HCEC 1CT (cell line): Measurements from ENCODE around the gene EFNB2.

Experiments
- DNase-seq: peaks from one replicate; pipeline ENCODE4 v3.0.0-alpha.2; 2017

The EFNB2 gene

DNA sequence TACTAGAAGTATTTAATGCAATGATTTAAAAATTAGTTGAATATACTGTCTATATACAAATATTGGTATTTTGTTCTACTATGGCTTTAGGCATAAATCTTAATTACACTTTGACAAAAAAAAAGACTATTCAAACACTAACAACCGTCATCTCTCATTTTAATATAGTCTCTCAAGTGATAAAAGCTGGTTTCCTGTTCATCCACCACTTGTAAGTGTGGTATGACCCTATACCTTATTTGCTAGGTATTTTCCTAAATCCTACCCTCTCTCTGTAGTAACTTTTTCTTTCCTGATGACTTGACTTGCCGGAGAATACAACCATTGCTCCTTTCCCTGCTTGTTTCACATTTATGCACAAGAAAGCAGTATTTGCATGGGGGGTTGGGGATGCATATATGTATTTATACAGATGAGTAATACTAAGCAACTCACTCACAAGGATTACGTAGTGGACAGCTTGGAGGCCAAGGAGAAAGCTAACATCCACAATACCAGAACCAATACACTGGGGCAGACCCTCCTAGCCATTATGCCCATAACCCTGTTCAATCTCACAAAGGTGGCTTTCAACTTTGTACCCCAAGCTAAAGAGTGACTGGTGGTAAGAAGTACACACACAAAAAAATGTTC is 12.7 kb upstream of the EFNB2 start:
- DNase-seq = peak; percentile 57

DNA sequence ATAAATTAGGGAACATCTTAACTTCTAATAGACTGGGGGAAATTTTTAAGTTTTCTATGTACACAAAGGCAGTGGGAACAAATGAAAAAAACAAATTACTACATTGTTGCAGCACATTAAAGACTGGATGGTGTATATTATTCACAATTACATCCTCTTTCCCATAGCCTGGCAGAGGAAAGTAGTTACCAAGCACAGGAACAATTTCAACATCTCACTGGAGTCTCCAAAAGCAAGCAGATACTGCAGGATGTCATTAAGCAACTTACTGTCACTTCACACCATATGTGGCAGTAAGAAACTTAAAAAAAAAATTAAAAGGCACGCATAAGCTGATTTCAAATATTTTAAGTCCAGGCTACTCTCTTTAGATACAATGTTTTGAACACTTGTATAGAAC is 6.4 kb upstream of the EFNB2 start:
- DNase-seq = no peak

DNA sequence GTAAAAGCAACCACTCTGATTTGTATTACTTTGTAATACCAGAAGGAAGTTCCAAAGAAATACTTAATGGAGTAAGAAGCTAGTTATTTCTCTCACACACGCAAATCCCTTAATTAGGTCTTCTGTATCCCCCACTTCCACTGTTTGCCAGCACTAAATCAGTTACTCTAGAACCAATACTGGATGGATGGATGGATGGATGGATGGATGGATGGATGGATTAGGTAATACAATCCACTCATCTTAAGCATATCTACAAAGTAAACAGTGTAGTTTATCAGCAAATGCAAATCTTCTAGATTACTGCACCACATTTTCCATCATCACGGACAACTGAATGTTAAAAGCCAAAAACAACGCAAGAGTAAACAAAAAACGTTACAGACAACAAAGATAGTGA is 5.2 kb upstream of the EFNB2 start:
- no peak for DNase-seq

DNA sequence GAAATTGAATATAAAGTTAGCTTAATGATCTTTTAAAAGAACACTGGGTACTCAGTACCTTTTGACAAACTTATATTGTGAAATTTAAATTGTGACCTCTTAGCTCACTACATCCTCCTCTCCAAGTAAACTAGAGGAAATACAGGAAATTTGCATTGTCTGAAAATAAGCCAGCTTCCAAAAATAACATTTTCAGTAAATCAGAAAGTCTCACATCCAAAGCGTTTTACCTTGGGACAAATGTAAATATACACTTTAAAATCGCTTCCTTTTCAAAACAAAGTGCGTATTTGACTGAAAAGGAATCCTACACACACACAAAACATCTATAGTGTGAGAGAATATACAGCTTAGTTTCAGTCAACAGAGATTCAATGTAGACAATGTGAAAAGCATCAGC is 2.1 kb upstream of the EFNB2 start:
- DNase-seq = no peak

DNA sequence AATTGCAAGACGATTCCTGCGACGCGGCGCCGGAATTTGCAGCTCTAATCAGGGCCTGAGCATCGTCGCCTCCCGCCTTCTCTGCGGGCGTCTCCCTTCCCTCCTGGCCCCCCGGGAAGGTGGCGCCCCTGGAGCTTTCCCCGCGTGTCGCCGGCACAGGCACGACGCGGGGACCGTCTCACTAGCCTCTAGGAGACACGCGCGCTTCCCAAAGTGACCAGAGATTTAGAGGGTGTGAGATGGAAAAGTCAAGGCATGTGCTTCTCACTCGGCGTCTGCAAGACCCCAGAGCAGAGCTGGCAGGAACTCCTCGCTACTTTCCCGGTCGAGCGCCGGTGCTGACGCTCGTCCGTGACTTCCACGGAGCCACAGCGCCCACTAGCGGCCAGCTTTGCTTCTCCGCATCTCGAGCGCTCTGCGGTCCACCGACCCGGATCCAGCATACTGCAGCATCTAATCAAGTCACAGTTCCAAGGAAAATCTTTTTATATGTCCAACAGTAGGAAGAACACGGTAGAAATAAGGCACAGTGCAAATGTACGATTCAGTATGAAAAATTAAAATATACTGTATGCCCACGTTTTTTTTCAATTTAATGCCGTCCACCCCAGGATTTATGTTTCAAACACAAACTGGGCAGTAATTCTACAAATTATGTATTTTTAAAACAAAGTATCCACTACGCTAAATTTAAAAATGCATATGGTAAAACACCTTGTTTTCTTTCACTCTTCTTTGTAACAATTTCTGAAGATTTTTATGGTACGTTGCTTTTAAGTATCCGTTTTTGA is 977 bp upstream of the EFNB2 start:
- DNase-seq = peak; percentile 60

DNA sequence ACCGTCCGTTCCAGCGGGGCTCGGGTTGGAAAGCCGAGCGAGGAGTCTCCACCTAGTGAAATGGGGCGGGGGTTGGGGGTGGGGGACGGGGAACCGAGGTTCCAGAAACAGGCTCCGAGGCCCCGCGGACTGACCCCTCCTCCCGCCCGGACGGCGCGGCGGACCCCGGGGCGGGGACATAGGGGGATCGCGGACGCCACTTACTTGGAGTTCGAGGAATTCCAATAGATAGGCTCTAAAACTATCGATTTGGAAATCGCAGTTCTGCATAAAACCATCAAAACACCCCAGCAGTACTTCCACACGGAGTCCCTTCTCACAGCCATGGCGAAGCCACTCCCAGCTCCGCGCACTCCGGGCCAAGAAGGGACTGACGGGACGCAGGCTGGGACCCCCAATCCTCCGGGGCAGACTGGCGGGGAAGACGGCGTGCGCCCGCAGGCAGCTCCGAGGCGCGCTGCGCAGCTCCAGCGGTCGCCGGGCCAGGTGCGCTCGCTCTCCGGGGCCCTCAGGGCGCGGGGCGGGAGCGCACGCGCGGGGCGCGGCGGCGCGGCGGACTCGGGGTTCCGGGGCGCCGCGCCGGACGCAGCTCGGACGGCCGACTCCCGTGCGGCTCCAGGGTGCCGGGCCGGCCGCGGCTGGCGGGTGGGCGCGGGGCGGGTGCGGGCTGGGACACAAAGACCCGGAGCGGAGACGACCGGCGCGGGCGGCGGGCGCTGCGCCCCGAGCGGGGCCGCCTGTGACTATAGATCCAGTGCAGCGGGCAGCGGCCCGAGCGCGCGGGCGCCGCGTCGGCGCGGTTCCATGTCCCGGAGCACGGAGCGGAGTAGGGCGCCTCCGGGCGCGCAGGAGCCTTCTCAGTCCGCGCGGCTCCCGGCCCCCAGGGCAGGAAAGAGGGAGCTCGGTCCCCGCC is 567 bp downstream of the EFNB2 start:
- DNase-seq = no peak

DNA sequence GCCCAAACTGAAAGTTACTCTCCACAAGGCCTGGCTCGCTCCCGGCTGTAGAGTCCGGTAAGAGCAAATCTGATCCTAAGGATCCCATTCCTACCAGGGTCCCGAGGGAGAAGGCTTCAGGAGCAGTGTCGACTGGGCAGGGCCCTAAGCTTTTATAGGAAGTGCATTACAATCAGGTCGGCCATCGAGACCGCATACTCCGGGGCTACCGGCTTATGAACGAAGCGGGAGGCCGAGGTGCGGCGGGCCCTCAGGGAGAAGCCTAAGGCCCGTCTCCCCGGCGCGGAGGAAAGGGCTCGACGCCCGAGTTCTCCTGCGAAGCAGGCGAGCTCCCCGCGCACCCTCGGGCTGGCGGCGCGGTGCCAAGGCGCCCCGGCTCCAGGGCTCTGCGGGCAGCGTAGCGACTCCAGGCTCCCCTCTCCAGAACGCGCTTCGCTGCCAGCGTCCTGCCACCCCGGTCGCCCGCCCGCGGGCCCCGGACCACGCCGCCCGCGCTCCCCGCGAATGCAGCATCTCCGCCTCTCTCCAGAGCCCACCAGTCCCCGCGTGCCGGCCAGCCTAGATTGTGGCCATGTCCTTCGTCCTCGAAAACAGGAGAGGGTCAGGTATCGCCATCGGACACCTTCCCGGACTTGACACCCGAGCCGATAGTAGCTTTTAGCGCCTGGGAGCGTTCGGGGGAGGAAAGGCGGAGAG is 1.4 kb downstream of the EFNB2 start:
- no peak for DNase-seq

DNA sequence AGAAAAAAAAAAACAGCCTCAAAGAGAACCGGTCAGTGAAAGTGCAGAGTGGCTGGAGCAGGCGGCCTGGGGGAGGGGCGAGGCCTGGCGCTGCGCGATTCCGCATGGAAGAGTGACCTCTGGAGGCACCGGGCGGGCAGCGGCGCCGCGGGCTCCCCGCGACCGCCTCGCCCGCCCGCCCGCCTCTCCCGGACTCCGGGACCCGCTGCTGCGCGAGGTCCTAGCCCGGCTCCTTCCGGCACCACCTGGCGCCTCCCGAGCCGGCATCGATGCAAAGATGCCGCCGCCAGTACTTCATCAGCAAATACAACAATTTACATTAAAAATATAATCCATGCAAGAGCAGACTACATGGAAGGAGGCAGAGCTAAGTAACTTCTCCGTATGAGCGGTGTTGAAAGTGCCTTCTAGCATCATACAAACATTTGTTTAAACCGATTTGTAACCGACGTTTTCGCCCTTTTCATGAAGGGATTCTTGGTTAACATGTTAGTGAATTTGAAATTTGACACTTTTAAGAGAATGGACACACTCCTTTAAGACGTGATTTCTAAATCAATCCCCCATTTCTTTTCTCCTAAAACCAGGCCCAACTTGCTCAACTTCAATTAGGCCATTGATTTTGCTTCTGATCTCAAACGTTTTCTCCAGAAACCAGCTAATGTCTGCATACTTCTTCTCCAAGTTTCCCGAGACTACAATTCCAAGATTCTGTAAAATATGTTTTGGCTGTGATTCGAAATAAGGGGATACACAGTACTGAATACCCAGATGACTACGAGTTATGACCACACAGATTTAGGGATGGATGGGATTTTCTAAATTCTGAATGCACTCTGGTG is 2.1 kb downstream of the EFNB2 start:
- DNase-seq = peak; percentile 72

DNA sequence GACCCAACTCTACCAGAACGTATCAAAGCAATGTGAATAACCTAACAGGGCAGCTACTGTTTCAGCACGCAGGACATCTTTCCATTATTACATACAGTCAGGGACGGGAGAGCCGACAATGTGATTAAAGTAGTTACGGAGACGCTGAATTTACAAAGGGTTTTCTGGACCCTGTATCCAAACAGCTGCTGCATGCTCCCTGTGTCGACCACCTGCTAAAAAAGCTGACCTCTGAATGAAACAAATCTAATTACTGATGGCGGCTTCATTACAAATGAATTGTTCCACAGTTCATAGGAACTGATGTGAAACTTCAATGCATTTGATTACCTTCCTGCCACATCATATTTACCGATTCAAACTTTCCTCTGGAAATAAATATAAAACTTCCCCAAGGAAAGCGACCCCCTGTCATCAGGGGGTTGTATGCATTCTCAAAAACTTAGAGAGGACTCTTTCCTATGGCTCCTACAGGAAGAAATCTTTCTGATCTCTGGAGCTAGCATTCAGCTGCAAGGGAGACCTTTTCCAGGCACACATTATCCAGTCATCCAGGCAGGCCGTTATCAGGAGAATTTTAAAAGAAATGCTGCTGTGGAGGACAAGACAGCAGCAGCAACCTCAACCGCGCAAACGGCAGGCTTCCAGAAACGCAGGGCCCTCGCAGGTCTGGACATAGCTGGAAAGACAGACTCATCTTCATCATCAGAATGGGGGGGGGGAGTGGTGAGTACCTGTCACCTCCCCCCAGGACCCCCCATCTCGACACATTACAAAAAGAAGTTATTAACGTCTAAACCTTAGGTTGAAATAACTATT is 3.1 kb downstream of the EFNB2 start:
- DNase-seq = no peak

DNA sequence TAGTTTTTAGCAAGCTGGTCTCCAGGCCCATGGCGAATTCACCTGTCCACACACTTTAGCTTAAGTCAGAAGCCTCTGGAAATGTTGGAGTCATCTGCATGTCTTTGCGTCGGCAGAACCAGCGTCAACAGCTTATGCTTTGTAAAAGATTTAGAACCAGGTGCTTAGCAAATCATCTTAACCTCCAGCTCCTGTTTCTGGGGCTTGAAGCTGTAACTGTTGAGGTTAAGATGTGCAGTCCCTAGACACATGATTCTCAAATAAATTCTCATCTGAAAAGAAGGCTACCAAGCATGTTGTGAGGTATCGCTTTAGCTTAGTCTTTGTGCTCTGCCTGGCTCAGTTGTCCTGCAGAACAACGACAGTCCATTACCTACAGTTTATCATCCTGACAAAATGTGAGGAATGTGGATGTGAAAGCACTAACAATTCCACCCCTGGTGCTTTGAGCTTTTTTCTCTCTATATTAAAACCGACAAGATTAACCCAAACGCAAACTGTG is 4.4 kb downstream of the EFNB2 start:
- no peak for DNase-seq

DNA sequence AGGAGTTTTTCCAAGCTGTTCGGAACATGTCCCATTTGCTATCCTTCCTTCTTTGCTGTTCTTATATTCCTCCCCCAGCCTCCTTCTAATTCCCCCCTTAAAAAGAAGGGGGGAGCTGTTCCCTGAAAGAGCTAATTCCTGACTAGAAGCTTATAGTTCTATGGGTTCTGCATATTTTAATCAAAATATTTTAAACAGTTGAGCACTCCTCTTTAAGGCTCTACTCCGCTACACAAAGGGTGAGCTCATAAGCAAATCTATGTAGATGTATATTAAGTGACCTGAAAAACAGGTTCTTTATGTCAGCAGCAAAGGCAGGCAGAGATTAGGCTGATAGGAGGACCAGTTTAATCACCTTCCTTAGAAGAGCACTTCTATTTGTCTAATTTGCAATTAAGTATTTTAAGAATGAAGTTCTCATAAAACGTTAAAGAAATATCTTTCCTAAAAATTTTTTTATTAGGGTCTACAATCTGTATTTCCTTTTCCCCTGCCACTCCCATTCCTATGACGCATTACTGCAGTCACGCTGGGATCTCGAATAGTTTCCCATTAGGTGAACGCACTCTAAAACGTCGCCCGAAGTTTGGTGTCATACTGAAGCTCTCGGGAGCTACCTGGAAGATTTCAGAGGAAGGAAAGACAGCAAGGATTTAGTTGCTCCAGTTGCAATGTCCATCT is 5.2 kb downstream of the EFNB2 start:
- DNase-seq = no peak

DNA sequence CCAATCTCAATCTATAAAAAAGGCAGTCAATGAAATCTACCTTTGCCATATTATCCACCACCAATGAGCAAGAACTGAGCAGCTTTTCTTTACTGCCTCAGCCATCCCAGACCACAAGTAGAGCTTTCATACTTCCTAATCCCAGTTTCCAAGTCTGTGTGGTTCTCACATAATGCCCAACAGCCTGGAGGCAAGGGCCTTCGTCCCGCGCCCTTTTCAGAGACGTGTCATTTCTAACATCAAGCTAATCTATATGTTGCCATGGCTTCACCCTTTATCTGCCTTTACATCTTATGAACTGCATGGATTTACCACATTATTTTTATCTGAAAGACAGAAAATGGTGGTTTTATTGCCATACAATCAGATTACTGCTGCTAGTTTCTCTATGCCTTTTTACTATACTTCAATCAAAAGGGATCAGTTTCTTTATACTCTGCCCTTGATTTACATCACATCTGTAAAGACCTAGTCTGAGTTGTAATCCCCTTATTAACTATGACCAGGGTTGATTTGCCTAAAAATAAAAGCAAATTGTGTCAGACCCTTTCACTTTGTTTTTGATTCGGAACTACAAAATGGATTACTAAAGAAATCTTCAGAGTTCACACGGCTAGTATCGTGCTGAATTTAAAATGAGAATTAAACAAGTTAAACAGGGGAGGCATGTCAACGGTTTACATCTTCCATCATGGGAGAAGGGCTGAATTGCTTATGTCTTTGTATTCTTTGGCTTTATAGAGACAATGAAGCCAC is 5.9 kb downstream of the EFNB2 start:
- DNase-seq = no peak

DNA sequence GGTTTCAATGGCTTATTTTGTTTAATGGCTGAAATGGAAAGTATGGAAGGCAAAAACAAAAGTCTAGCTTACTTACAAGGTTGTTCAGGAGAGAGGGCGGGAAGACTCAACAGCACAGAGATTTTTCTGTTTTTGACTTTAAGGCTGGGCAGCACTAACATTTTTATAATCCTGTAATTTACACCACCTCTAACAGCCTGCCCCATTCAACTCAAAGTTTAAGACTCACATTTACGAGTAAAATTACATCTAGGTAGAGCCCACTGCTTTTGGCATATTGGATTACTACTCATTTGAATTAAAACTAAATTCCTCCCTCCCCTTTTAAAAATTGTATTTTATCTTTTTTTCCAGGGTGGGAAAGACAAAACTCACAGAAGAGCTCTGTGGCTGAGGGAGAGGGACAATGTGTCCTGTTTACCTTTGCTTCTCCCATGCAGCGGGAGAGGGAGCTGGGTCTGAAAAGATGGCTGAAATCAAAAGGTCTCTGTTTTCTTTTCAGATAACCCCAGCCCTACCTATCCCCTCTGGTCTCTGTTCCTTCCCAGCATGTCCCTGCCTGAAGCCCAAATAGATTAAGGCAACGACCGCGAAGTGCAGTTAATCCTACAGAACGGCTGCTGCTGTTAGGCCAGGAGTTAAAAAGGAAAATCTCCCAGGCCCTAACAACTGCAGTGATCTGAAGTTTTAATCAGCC is 6.6 kb downstream of the EFNB2 start:
- DNase-seq = no peak

DNA sequence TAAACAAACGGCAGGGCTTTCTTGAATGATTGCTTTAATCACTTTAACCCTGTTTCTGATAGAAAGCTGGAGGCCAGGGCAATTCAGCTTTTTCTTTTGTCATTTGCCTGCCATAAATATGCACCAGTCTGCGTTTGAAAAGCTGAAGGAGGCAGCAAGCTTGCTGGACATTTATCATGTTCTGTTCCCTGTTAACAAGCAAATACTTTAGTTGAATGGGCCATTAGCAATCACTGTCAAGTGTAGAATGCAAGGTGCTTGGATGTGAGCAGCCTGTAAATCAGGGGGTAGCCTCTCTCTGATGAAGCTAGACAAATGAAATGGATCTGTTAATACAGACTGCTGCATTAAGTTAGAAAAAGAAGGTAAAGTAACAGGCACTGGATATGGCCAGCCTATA is 7.6 kb downstream of the EFNB2 start:
- DNase-seq = no peak

DNA sequence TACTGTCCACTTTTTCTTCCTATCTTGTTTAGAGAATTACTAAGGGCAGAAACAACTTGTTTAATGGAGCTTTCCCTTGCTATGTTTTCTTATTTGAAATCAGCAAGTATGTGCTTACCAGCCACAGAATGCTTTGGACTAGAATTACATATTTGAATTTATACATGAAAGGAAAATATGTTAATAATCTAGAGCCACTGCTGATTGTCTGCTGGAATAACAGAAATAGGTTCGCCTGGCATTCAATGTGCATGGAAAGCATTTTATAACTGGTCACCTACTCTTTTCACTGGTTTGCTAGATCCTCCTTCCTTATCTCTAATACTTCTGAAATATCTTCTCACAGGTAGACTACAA is 8.0 kb downstream of the EFNB2 start:
- no peak for DNase-seq

DNA sequence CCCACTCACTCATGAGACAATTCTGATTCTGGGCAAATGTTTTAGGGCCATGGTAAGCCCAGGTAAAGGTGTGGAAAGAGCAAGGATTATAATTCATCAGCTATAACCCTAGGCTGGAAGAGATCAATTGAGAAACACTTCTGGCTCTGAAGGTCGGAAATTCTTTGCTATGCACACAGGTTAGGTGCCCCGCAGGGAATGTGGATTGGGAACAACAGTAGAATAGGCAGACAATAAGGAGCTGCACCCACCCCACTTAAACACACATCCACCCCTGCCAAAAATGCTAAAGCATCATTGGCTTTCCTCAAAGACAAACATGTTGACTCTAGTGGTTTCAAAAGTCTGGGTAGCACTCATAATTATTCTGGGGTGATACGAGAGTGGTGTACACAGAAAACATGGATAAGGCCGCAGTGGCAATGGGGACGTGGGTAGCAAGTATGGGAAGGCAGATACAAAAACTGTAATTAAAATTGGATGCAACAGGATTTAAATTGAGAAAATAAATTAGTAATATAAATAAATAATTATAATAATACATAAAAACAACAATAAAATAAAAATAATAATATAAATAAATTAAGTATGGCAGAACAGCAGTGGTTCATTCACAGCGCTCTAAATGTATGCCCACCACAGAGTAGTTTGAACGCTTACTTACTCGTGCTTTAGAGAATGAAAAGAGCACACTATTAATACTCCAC is 8.6 kb downstream of the EFNB2 start:
- DNase-seq = no peak

DNA sequence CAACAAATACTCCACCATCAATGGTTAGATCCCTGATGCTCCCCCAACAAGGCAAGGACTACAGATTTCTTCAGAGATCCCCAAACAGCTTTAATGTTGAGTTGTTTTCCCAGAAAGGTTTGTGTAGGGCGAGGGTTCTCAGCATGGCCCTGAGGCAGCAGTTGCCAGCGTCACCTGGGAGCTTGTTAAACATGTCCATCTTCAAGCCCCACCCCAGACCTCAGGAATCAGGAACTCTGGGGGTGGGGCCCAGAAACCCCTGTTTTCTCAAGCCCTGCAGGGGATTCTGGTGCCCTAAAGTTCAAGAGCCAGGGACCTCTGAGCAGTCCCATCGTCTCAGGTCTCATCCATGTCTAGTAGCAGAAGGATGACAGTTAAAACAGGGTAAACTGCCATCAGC is 9.6 kb downstream of the EFNB2 start:
- no peak for DNase-seq

DNA sequence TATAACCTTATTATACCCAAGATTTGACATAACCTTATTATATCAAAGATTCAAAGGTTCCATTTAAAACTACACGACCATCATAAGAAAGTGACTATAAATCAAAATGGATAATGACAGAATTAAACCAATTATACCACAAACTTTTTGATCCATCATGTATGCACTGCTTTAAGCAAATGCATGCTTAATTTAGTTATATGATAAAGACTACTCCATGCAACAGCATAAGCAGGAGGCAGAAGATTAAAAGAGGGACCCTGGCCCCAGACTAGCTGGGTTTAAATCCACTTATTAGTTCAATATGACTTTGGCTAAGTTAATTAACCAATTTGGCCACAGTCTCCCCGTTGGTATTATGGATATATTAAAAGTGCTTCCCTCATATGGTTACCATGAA is 11.4 kb downstream of the EFNB2 start:
- no peak for DNase-seq
